ENCODE data around the gene GRM7.

DNA sequence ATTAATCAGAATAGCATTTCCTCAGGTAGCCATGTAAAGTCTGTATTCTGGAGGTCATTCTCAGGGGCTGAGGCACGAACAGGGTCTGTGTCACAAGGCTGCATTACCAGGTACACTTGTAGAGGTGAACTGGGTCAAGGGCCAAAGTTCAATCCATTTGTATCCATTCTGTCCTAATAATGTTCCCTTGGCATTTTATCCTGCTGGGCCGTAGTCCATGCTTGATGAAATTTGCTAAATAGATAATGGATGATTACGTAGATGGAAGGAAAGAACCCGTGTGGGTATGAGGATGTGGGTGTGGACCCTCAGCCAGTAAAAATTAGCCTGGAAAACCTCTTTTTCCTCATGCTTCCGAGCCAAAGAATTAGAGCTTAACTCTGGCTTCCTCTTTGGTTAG, 785.9 kb downstream of the GRM7 start:
- TF ChIP-seq, protein P1, sequence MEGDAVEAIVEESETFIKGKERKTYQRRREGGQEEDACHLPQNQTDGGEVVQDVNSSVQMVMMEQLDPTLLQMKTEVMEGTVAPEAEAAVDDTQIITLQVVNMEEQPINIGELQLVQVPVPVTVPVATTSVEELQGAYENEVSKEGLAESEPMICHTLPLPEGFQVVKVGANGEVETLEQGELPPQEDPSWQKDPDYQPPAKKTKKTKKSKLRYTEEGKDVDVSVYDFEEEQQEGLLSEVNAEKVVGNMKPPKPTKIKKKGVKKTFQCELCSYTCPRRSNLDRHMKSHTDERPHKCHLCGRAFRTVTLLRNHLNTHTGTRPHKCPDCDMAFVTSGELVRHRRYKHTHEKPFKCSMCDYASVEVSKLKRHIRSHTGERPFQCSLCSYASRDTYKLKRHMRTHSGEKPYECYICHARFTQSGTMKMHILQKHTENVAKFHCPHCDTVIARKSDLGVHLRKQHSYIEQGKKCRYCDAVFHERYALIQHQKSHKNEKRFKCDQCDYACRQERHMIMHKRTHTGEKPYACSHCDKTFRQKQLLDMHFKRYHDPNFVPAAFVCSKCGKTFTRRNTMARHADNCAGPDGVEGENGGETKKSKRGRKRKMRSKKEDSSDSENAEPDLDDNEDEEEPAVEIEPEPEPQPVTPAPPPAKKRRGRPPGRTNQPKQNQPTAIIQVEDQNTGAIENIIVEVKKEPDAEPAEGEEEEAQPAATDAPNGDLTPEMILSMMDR (IDR thresholded peaks at IDR 0.05; ENCODE audit: insufficient read depth, low read length): no peak
- TF ChIP-seq POLR2AphosphoS5 (IDR thresholded peaks at IDR 0.05; ENCODE audit: low read depth): no peak
- TF ChIP-seq, protein P2, sequence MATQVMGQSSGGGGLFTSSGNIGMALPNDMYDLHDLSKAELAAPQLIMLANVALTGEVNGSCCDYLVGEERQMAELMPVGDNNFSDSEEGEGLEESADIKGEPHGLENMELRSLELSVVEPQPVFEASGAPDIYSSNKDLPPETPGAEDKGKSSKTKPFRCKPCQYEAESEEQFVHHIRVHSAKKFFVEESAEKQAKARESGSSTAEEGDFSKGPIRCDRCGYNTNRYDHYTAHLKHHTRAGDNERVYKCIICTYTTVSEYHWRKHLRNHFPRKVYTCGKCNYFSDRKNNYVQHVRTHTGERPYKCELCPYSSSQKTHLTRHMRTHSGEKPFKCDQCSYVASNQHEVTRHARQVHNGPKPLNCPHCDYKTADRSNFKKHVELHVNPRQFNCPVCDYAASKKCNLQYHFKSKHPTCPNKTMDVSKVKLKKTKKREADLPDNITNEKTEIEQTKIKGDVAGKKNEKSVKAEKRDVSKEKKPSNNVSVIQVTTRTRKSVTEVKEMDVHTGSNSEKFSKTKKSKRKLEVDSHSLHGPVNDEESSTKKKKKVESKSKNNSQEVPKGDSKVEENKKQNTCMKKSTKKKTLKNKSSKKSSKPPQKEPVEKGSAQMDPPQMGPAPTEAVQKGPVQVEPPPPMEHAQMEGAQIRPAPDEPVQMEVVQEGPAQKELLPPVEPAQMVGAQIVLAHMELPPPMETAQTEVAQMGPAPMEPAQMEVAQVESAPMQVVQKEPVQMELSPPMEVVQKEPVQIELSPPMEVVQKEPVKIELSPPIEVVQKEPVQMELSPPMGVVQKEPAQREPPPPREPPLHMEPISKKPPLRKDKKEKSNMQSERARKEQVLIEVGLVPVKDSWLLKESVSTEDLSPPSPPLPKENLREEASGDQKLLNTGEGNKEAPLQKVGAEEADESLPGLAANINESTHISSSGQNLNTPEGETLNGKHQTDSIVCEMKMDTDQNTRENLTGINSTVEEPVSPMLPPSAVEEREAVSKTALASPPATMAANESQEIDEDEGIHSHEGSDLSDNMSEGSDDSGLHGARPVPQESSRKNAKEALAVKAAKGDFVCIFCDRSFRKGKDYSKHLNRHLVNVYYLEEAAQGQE (IDR thresholded peaks at IDR 0.05; ENCODE audit: insufficient replicate concordance, low read depth): no peak

All from HL-60 (cell line).